ENCODE measurements around the gene ERF. TPM values are rescaled to one million over a fixed set of nuclear protein-coding genes. Genes with fewer than 3 reads are reported as not detected.

ERF gene
- total RNA-seq: 8.1 and 13.7 TPM in 2 replicates

DNA sequence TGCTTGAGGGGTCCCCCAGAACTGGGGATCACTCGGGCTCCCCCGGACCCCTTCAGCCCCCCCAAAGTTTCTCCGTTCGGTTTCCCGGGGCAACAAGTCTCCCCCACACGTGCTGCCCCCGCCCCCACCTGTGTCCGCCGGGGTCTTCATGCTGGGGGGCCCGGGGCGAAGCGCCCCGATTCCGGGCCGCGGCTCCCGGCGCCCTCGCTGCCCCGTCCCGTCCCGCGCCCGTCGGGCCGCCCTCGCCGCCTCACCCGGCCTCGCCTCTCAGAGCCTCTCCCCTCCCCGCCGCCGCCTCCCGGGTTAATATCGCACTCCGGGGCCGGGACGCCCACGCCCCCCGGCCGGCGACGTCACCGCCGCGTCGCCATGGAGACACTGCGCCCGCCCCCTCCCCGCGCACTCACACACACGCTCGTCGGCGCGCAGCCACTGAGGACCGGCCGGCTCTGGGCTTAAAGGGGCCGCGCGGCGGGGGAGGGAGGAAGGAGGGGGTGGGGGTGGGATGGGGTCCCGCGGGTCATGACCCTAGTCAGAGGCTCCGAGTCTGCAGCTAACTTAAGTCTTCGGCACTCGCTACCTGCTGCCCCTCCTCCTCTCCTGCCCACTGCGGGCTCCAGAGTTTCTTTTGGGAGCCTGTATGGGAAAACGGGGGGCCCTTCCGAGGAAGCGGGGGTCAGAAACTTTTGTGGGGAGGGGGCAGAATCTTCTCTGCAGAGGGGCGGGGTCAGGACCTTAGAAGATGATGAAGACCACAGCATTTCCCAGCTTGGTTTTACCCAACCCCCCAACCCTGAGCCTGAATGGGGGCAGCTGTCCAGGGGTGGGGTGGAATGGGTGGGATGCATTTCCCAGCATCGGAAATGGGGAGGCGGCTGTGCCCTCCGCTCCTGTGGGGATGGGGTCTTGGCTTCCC, at the start of gene ERF:
Gene ERF (minus strand): TSS at position 279 of the 916 bp plus-strand sequence. CDS start 129 bp downstream, at position 150.

GRCh38 chr19:42301646-42302203, 46.8 kb upstream of the ERF start, which contains the start of gene PRR19:
Gene PRR19 (plus strand): TSS chr19:42302132. CDS start chr19:42309585, 7,453 bp downstream.

GRCh38 chr19:42268704-42269477, 14.0 kb upstream of the ERF start, which contains the start of gene CIC:
Gene CIC (plus strand): TSS chr19:42269252. CDS start chr19:42271784, 2,532 bp downstream.

GRCh38 chr19:42242512-42243409, 12.2 kb downstream of the ERF start, which contains the start of gene GSK3A:
Gene GSK3A (minus strand): TSS chr19:42242602. CDS start chr19:42242465, 137 bp downstream.

GRCh38 chr19:42219812-42220750, 34.8 kb downstream of the ERF start, which contains the start of gene ZNF526:
Gene ZNF526 (plus strand): TSS chr19:42220312. CDS start chr19:42224404, 4,092 bp downstream.

DNA sequence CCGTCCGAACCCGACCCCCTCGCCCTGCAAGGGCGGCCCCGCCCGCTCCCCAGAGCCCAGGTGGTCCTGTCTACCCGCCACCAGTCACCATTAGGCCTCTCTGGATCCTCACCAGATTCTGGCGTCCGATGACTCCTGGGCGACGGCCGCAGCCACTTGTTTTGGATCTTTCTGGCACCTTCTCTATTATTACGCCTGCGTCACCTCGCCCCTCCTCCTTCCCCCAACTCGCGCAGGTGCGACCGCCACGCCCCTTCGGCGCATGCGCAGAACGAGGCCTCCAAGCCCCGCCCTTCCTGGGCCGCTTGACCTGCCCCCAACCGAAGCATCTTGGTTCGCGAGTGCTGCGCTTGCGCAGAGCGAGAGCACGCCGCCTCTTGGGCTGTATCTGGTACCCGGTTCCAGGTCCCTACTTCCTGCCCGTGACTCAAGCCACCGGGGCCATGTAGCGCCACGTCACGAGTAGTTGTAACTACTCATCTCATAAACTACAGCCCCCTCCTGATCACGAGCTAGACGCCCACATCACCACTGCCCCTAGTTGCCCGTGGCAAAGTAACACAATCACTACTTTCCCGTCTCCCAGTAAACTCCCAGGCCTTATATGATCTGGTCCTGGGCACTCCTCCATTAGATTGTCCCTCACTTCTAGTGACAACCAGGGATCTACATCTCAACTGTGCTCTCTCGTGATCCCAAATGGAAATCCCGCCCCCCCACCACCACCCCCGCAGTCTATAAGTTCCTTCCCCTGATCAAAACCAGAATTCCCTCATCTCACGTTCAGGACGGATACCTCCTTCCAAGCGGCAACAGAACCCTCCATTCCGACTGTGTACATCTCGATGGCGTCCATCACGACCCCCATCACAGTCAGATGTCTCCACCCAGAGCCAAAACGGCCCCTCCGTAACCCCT, 37.1 kb downstream of the ERF start, which contains the start of gene DEDD2:
Gene DEDD2 (minus strand): TSS at position 158 of the 918 bp plus-strand sequence. CDS start 670 bp downstream, outside the sequence.

Other genes with a start within 250 kb of the ERF start
- gene GRIK5, start 184.9 kb downstream of the ERF start, total RNA-seq: not detected in 2 replicates
- gene ZNF574, start 179.0 kb downstream of the ERF start, total RNA-seq: 5.4 and 7.1 TPM in 2 replicates
- gene POU2F2, start 122.7 kb downstream of the ERF start, total RNA-seq: under 0.01 TPM in 2 replicates
- gene DEDD2, start 37.5 kb downstream of the ERF start, total RNA-seq: 13.2 and 13.7 TPM in 2 replicates
- 5.7 and 8.4 TPM in 2 replicates for gene ZNF526, start 34.8 kb downstream of the ERF start, total RNA-seq
- gene GSK3A, start 12.5 kb downstream of the ERF start, total RNA-seq: 5.3 and 7.7 TPM in 2 replicates
- 7.1 and 13.9 TPM in 2 replicates for gene CIC, start 14.1 kb upstream of the ERF start, total RNA-seq
- 0.09 and 0.14 TPM in 2 replicates for gene PRR19, start 47.0 kb upstream of the ERF start, total RNA-seq
- gene PAFAH1B3, start 47.5 kb upstream of the ERF start, total RNA-seq: 10.8 and 16.1 TPM in 2 replicates
- gene TMEM145, start 58.2 kb upstream of the ERF start, total RNA-seq: not detected in 2 replicates
- 17.4 and 27.0 TPM in 2 replicates for gene MEGF8, start 70.5 kb upstream of the ERF start, total RNA-seq
- not detected in 2 replicates for gene CNFN, start 135.2 kb upstream of the ERF start, total RNA-seq
- 2.4 and 3.0 TPM in 2 replicates for gene LIPE, start 172.3 kb upstream of the ERF start, total RNA-seq
- gene CXCL17, start 187.8 kb upstream of the ERF start, total RNA-seq: not detected in 2 replicates

Measured in smooth muscle cell of bladder (primary cell).